HepG2 (cell line): Measurements from ENCODE around the gene ENG. TPM values are rescaled to one million over a fixed set of nuclear protein-coding genes. Genes with fewer than 3 reads are reported as not detected.

Experiments used
- BRCA1 ChIP-seq: sonication (generic); formaldehyde crosslinking; IDR thresholded peaks from 2 replicates; pipeline ENCODE4 v1.4.0; 2020; ENCODE audit warnings: missing genetic modification reagents
- CC2D1A ChIP-seq: sonication (generic); formaldehyde crosslinking; IDR thresholded peaks from 2 replicates; pipeline ENCODE4 v1.8.1; 2023; ENCODE audit warnings: mild to moderate bottlenecking, missing genetic modification reagents
- CCAR2 ChIP-seq: fragments of 200-400 bp; formaldehyde crosslinking; optimal IDR thresholded peaks from 2 replicates; pipeline ENCODE3; 2018; ENCODE audit warnings: low read depth, mild to moderate bottlenecking, low read length, moderate library complexity
- EHMT2 ChIP-seq: fragments of 200-600 bp; sonication (generic); IDR thresholded peaks from 2 replicates; pipeline ENCODE4 v1.7.0; 2017; ENCODE audit warnings: antibody characterized with exemption, low read depth, low read length, borderline replicate concordance
- HIC2 ChIP-seq: sonication (generic); formaldehyde crosslinking; IDR thresholded peaks from 2 replicates; pipeline ENCODE4 v1.9.0; 2022; ENCODE audit warnings: low read depth, missing genetic modification reagents
- MATR3 ChIP-seq: sonication (generic); formaldehyde crosslinking; IDR thresholded peaks from 2 replicates; pipeline ENCODE4 v1.4.0; 2020; ENCODE audit warnings: missing genetic modification reagents
- MTF1 ChIP-seq: sonication (generic); formaldehyde crosslinking; IDR thresholded peaks from 2 replicates; pipeline ENCODE4 v1.5.0; 2020; ENCODE audit warnings: missing genetic modification reagents
- NR2F6 ChIP-seq, 2 experiments: IDR thresholded peaks; 2 replicates each; pipeline ENCODE4 v1.6.1; 2016; ENCODE audit warnings: antibody characterized with exemption in 1 of 2, mild to moderate bottlenecking in 1 of 2
- PAXIP1 ChIP-seq: sonication (generic); formaldehyde crosslinking; conservative IDR thresholded peaks from 2 replicates; pipeline ENCODE4 v1.4.0; 2020; ENCODE audit warnings: mild to moderate bottlenecking, missing genetic modification reagents, moderate library complexity
- PBX3 ChIP-seq: sonication (generic); formaldehyde crosslinking; IDR thresholded peaks from 2 replicates; pipeline ENCODE4 v1.8.1; 2023; ENCODE audit warnings: missing genetic modification reagents, inconsistent platforms, borderline replicate concordance
- PHF21A ChIP-seq: sonication (generic); formaldehyde crosslinking; IDR thresholded peaks from 2 replicates; pipeline ENCODE4 v1.5.0; 2020; ENCODE audit warnings: mild to moderate bottlenecking, missing genetic modification reagents
- PTBP1 ChIP-seq: fragments of 200-400 bp; formaldehyde crosslinking; IDR thresholded peaks from 2 replicates; pipeline ENCODE4 v1.6.1; 2018; ENCODE audit warnings: low read length, low read depth; ENCODE audit not compliant: poor library complexity, severe bottlenecking
- RFXAP ChIP-seq: sonication (generic); formaldehyde crosslinking; IDR thresholded peaks from 2 replicates; pipeline ENCODE4 v1.4.0; 2020; ENCODE audit warnings: missing genetic modification reagents, borderline replicate concordance
- SAP130 ChIP-seq: IDR thresholded peaks from 2 replicates; pipeline ENCODE4 v1.6.1; 2016; ENCODE audit warnings: low read depth
- SNAPC2 ChIP-seq: sonication (generic); formaldehyde crosslinking; IDR thresholded peaks from 2 replicates; pipeline ENCODE4 v1.8.1; 2022; ENCODE audit warnings: mild to moderate bottlenecking, missing genetic modification reagents
- SOX6 ChIP-seq, 2 experiments: fragments of 450-650 bp in 1 of 2; sonication (generic) in 1 of 2; formaldehyde crosslinking in 1 of 2; IDR thresholded peaks; 2 replicates each; pipeline versions ENCODE4 v1.4.0 to v1.6.1; 2017 to 2020; ENCODE audit warnings: antibody characterized with exemption in 1 of 2, mild to moderate bottlenecking in 1 of 2, missing genetic modification reagents in 1 of 2
- ZBTB10 ChIP-seq: sonication (generic); formaldehyde crosslinking; IDR thresholded peaks from 2 replicates; pipeline ENCODE4 v1.4.0; 2020; ENCODE audit warnings: missing genetic modification reagents, borderline replicate concordance
- ZFAT ChIP-seq: sonication (generic); formaldehyde crosslinking; conservative IDR thresholded peaks from 2 replicates; pipeline ENCODE4 v1.8.1; 2023; ENCODE audit warnings: missing genetic modification reagents, inconsistent platforms
- ZNF329 ChIP-seq: sonication (generic); formaldehyde crosslinking; IDR thresholded peaks from 2 replicates; pipeline ENCODE4 v1.9.0; 2021; ENCODE audit warnings: low read depth, mild to moderate bottlenecking, missing genetic modification reagents
- ZNF703 ChIP-seq: sonication (generic); formaldehyde crosslinking; IDR thresholded peaks from 2 replicates; pipeline ENCODE4 v1.5.1; 2020; ENCODE audit warnings: missing genetic modification reagents, mild to moderate bottlenecking, moderate library complexity, borderline replicate concordance
- polyA plus RNA-seq, 8 experiments: library from polyadenylated mRNA; depleted of rRNA in 3 of 8; stranded (reverse) in 7 of 8; unstranded in 1 of 8; fragments of >200 nt; fragmentation: Illumina TruSeq in 4 of 8; extraction: Trizol in 4 of 8; gene quantifications; 2 replicates each; pipeline versions ENCODE4 v1.2.1 to v1.2.3, GENCODE V29; 2011 to 2016; ENCODE audit warnings: low read depth in 4 of 8, missing spikeins in 1 of 8, mixed read lengths in 1 of 8; ENCODE audit not compliant: insufficient read depth in 1 of 8
- total RNA-seq, 5 experiments: library from RNA; depleted of rRNA; stranded (reverse); fragments of >200 nt; fragmentation: Illumina TruSeq; extraction: Trizol; gene quantifications; 2 replicates each; pipeline ENCODE4 v1.2.3, GENCODE V29; 2016; ENCODE audit warnings: low read depth in 1 of 5

The ENG gene
- total and polyA plus RNA-seq, 2 of the 13 experiments (the other 11 are each of a cell fraction or from before 2014, with no cell fraction given), result 0.02 to 1.1 TPM

- TF ChIP-seq NR2F6 (IDR thresholded peaks at IDR 0.05) (no peak), NR2F6 (CRISPR knock-in tag; IDR thresholded peaks at IDR 0.05) (peak; percentile 21; the same call in 1 of the 2 replicates), CC2D1A (no peak), ZNF703 (CRISPR knock-in tag) (no peak), ZNF329 (CRISPR knock-in tag) (no peak), EHMT2 (no peak), PTBP1 (no peak), CCAR2 (no peak), ZFAT (CRISPR knock-in tag) (no peak), MTF1 (CRISPR knock-in tag) (no peak), SNAPC2 (CRISPR knock-in tag) (no peak), ZBTB10 (CRISPR knock-in tag) (no peak), HIC2 (peak; percentile 59; the same call in 1 of the 2 replicates), MATR3 (CRISPR knock-in tag) (no peak), RFXAP (no peak), PBX3 (no peak), PAXIP1 (CRISPR knock-in tag) (no peak), PHF21A (CRISPR knock-in tag) (0 out of 2 replicates have a peak, but pooled peaks have one; percentile 36), SOX6 (IDR thresholded peaks at IDR 0.05) (no peak), SOX6 (CRISPR knock-in tag; IDR thresholded peaks at IDR 0.05) (0 out of 2 replicates have a peak, but pooled peaks have one; percentile 13), SAP130 (CRISPR knock-in tag) (no peak), BRCA1 (CRISPR knock-in tag) (no peak)
Measured at GRCh38 chr9:127876026-127876763, 21.7 kb upstream of the ENG start (continued).
